DOHH2 (cell line): ENCODE measurements around the gene NEAT1.
A peak's percentile ranks its signal among the peaks of the same experiment; 100 is the strongest.

ENCODE experiments used
- H3F3A ChIP-seq: fragments of 200-600 bp; sonication (generic), shearing (Covaris generic); 2 replicates; pipeline ENCODE4 v1.6.0; 2016; ENCODE audit warnings: antibody characterized with exemption, mild to moderate bottlenecking; ENCODE audit not compliant: control insufficient read depth, insufficient read depth
- H3K27ac ChIP-seq: fragments of 200-600 bp; sonication (generic); 2 replicates; pipeline ENCODE4 v1.5.1; 2014; ENCODE audit warnings: low read depth, mild to moderate bottlenecking, low read length, moderate library complexity
- H3K27me3 ChIP-seq: fragments of 200-600 bp; sonication (generic); 2 replicates; pipeline ENCODE4 v1.6.1; 2014; ENCODE audit warnings: mild to moderate bottlenecking, low read length, mixed read lengths; ENCODE audit not compliant: control insufficient read depth
- H3K36me3 ChIP-seq: fragments of 200-600 bp; sonication (generic); 2 replicates; pipeline ENCODE4 v1.6.1; 2014; ENCODE audit warnings: mild to moderate bottlenecking, low read length, moderate library complexity, mixed read lengths; ENCODE audit not compliant: control insufficient read depth
- H3K4me1 ChIP-seq: fragments of 200-600 bp; sonication (generic); 2 replicates; pipeline ENCODE4 v1.6.1; 2014; ENCODE audit warnings: mild to moderate bottlenecking, low read length, mixed read lengths; ENCODE audit not compliant: control insufficient read depth
- H3K4me2 ChIP-seq: fragments of 200-600 bp; sonication (generic); 2 replicates; pipeline ENCODE4 v1.6.0; 2014; ENCODE audit warnings: mild to moderate bottlenecking, low read length, moderate library complexity
- H3K4me3 ChIP-seq: fragments of 200-600 bp; sonication (generic); 2 replicates; pipeline ENCODE4 v1.5.1; 2014; ENCODE audit warnings: mild to moderate bottlenecking, low read length, mixed read lengths
- H3K79me2 ChIP-seq: fragments of 200-600 bp; sonication (generic); 2 replicates; pipeline ENCODE4 v1.6.1; 2014; ENCODE audit warnings: mild to moderate bottlenecking, low read length, mixed read lengths; ENCODE audit not compliant: control insufficient read depth
- H3K9me2 ChIP-seq: fragments of 200-600 bp; sonication (generic); replicated peaks from 2 replicates; pipeline ENCODE4 v1.6.1; 2014; ENCODE audit warnings: mild to moderate bottlenecking, low read length, mixed read lengths; ENCODE audit not compliant: control insufficient read depth
- H3K9me3 ChIP-seq: fragments of 200-600 bp; sonication (generic); 2 replicates; pipeline ENCODE4 v1.6.1; 2014; ENCODE audit warnings: antibody characterized with exemption, low read length, mixed read lengths; ENCODE audit not compliant: control insufficient read depth, insufficient read depth
- H4K20me1 ChIP-seq: fragments of 200-600 bp; sonication (generic); 2 replicates; pipeline ENCODE4 v1.6.0; 2014; ENCODE audit warnings: low read depth, mild to moderate bottlenecking, antibody characterized with exemption, low read length, moderate library complexity; ENCODE audit not compliant: control insufficient read depth, insufficient read depth
- EZH2phosphoT487 ChIP-seq: fragments of 200-600 bp; sonication (generic); IDR thresholded peaks from 2 replicates; pipeline ENCODE4 v1.6.1; 2017; ENCODE audit warnings: borderline replicate concordance, mild to moderate bottlenecking, antibody characterized with exemption, low read length, moderate library complexity, mixed read lengths
- TF ChIP-seq, protein P1 (sequence below): fragments of 200-600 bp; sonication (generic); IDR thresholded peaks from one replicate; pipeline ENCODE4 v1.5.1; 2014; ENCODE audit warnings: antibody characterized with exemption, mild to moderate bottlenecking, low read depth, low read length; ENCODE audit not compliant: poor library complexity, severe bottlenecking

Gene NEAT1

DNA sequence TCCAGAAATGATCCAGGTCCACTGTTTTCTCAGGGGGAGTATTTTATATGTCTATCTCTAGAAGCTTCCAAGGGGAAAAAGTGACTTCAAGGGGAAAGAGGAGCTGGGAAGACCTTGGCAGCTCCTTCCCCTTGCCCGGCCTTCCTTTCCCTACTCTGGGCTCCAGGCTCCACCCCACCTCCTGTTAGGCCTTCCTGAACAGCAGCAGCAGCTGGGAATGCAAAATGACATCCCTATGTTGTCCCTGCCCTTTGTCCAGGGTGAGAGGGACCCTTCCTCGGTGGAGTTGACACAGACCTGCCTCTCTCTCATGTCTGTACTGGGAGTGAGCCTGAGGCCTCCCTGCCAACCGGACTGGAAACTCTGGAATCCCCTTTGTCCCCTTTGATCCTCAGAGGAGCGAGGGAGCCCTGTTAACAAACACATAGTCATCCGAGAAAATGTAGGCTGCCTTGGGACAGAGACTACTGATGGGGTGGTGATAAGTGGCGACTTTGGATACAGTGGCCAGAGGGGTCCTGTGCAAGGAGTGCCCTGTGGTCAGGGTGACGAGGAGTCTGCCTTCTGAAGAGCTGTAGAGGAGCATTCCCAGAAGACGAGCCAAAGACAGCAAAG lies 67.2 kb downstream of the NEAT1 start:
- H3K4me3 ChIP-seq, result no peak overlapping the region
- peaks cover 14% of the 10 kb centered on the region for H3F3A ChIP-seq
- no peaks in the 10 kb centered on the region for H3K9me2 ChIP-seq
- H3K4me2 ChIP-seq, result no peak overlapping the region
- H3K27me3 ChIP-seq, result no peaks in the 10 kb centered on the region
- no peak overlapping the region for H3K27ac ChIP-seq
- H4K20me1 ChIP-seq, result no peaks in the 10 kb centered on the region
- no peaks in the 10 kb centered on the region for H3K36me3 ChIP-seq
- TF ChIP-seq EZH2phosphoT487, result no peak
- TF ChIP-seq, protein P1, sequence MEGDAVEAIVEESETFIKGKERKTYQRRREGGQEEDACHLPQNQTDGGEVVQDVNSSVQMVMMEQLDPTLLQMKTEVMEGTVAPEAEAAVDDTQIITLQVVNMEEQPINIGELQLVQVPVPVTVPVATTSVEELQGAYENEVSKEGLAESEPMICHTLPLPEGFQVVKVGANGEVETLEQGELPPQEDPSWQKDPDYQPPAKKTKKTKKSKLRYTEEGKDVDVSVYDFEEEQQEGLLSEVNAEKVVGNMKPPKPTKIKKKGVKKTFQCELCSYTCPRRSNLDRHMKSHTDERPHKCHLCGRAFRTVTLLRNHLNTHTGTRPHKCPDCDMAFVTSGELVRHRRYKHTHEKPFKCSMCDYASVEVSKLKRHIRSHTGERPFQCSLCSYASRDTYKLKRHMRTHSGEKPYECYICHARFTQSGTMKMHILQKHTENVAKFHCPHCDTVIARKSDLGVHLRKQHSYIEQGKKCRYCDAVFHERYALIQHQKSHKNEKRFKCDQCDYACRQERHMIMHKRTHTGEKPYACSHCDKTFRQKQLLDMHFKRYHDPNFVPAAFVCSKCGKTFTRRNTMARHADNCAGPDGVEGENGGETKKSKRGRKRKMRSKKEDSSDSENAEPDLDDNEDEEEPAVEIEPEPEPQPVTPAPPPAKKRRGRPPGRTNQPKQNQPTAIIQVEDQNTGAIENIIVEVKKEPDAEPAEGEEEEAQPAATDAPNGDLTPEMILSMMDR, result no peak
- H3K4me1 ChIP-seq, result peaks cover 86% of the 10 kb centered on the region
- peaks cover 7% of the 10 kb centered on the region; the same call in 1 of the 2 replicates for H3K79me2 ChIP-seq
- no peaks in the 10 kb centered on the region for H3K9me3 ChIP-seq

DNA sequence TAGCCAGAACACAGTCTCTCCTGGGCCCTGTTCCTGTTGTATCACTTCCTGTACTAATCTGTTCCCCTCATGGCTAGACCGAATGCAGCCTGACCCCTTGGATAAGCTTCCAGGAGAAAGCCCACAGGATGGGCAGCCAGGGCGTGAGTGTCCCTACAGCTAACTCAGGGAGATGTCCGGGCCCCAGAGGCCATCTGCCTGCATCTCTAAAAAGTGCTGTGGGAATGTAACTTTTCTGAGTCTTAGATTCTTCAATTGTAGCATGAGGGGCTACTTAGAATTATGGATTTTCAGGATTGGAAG lies 68.5 kb downstream of the NEAT1 start:
- Histone ChIP-seq H3K9me2 (no peaks in the 10 kb centered on the region), H3K4me1 (peaks cover 95% of the 10 kb centered on the region), H3F3A (peaks cover 11% of the 10 kb centered on the region), H3K27me3 (no peaks in the 10 kb centered on the region), H3K36me3 (no peaks in the 10 kb centered on the region), H3K27ac (peak overlapping the region; percentile 79), H3K9me3 (no peaks in the 10 kb centered on the region), H3K4me2 (peak overlapping the region; percentile 72), H3K4me3 (peak overlapping the region; percentile 55), H3K79me2 (peaks cover 11% of the 10 kb centered on the region), H4K20me1 (no peaks in the 10 kb centered on the region)
- no peak for TF ChIP-seq EZH2phosphoT487
- TF ChIP-seq, protein P1, result no peak

DNA sequence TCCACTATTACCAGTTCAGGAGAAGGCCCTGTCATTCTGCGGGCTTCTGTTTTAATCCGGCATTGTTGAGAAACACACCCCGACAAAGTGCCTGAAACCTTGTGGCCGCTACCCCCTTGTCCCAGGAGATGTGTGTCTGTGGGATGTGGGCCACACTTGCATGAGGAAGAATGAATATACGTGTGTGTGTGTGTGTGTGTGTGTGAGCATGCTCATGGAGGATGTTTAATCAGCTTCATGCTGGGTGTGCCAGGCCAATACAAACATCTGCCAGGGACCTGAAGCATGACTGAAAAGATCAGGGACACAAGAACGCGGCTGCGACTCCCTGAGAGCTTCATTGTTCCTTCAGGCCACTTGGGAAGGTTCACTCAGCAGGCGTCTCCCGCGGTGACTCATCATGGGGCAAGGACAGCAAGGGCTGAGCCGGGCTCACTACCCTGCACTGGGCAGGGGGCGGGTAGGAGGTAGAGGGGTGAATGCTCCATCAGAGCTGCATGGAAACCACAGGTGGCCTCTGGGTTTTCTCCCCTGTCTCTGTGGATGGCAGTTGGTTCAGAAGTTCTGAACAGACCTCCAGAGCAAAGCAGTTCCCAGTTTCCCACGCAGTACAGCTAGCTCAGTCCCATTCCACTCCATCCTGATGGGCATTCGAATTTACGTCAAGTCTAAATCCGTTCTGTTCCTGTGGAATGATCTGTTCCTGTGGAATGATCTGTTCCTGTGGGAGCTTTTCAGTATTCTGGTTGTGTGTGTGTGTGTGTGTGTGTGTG lies 69.2 kb downstream of the NEAT1 start:
- Histone ChIP-seq H4K20me1 (no peaks in the 10 kb centered on the region), H3F3A (peaks cover 11% of the 10 kb centered on the region), H3K4me2 (peak overlapping the region; percentile 72), H3K4me1 (peaks cover 97% of the 10 kb centered on the region), H3K9me3 (no peaks in the 10 kb centered on the region), H3K9me2 (no peaks in the 10 kb centered on the region), H3K27ac (peak overlapping the region; percentile 79), H3K4me3 (peak overlapping the region; percentile 55), H3K36me3 (no peaks in the 10 kb centered on the region), H3K27me3 (no peaks in the 10 kb centered on the region), H3K79me2 (peaks cover 16% of the 10 kb centered on the region)
- TF ChIP-seq, protein P1, result no peak
- no peak for TF ChIP-seq EZH2phosphoT487
